Measurements from ENCODE around the gene CCPG1. TPM values are rescaled to one million over a fixed set of nuclear protein-coding genes. Genes with fewer than 3 reads are reported as not detected.

CCPG1 gene
- total RNA-seq, 1 experiment from 2014 or later = 17.1 TPM

GRCh38 chr15:55348281-55348778, 59.8 kb downstream of the CCPG1 start (continued):
- TF ChIP-seq, protein P1, sequence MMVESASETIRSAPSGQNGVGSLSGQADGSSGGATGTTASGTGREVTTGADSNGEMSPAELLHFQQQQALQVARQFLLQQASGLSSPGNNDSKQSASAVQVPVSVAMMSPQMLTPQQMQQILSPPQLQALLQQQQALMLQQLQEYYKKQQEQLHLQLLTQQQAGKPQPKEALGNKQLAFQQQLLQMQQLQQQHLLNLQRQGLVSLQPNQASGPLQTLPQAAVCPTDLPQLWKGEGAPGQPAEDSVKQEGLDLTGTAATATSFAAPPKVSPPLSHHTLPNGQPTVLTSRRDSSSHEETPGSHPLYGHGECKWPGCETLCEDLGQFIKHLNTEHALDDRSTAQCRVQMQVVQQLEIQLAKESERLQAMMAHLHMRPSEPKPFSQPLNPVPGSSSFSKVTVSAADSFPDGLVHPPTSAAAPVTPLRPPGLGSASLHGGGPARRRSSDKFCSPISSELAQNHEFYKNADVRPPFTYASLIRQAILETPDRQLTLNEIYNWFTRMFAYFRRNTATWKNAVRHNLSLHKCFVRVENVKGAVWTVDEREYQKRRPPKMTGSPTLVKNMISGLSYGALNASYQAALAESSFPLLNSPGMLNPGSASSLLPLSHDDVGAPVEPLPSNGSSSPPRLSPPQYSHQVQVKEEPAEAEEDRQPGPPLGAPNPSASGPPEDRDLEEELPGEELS (CRISPR knock-in tag; IDR thresholded peaks at IDR 0.05) = no peak
- TF ChIP-seq, protein P2, sequence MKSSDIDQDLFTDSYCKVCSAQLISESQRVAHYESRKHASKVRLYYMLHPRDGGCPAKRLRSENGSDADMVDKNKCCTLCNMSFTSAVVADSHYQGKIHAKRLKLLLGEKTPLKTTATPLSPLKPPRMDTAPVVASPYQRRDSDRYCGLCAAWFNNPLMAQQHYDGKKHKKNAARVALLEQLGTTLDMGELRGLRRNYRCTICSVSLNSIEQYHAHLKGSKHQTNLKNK (CRISPR knock-in tag; IDR thresholded peaks at IDR 0.05) = no peak
- no peak for TF ChIP-seq NFATC4 (CRISPR knock-in tag; IDR thresholded peaks at IDR 0.05)

DNA sequence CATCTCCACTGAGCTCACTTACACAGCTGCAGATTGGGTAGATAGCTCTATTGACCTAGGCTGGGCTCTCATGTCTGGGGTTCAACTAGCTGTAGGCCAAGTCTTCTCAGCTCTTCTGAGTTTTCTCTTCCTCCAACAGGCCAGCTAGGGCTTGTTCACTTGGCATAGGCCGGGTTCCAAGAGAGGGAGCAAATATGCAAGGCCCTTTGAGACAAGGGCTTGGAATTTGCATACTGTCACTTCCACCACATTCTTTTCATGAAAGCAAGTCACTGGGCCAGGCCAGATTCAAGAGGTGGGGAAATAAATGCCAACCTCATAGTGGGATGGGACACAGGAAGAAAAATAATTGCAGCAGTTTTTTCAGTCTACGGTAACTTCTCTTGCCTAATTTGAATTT, 64.0 kb downstream of the CCPG1 start:
- Mint-ChIP-seq H3K4me3 (no peak overlapping the region), H3K27ac (peak overlapping the region; percentile 44), H3K9me3 (no peaks in the 10 kb centered on the region), H3K4me1 (peaks cover 32% of the 10 kb centered on the region), H3K36me3 (no peaks in the 10 kb centered on the region), H3K27me3 (ENCODE audit: low read depth) (no peaks in the 10 kb centered on the region)
- DNase-seq (ENCODE audit: low spot score) (peak; percentile 33), ATAC-seq (peak; percentile 91)
- ChIA-PET POLR2A (interaction anchor here (0.6 to 0.9 kb wide), 2 partner anchors 25 to 51 kb away, joined by 3 read pairs; partner anchors contain the start of genes PIGB and PIGBOS1), CTCF (interaction anchor here (0.7 to 1.3 kb wide), 2 partner anchors 64 to 96 kb away, joined by 3 read pairs; partner anchors contain the start of genes CCPG1 and PIERCE2)
- TF ChIP-seq NFATC4 (CRISPR knock-in tag; IDR thresholded peaks at IDR 0.05) (no peak), TEAD1 (CRISPR knock-in tag; IDR thresholded peaks at IDR 0.05) (no peak), ATF3 (CRISPR knock-in tag; conservative IDR thresholded peaks at IDR 0.05) (no peak), JAZF1 (CRISPR knock-in tag; IDR thresholded peaks at IDR 0.05) (no peak)

DNA sequence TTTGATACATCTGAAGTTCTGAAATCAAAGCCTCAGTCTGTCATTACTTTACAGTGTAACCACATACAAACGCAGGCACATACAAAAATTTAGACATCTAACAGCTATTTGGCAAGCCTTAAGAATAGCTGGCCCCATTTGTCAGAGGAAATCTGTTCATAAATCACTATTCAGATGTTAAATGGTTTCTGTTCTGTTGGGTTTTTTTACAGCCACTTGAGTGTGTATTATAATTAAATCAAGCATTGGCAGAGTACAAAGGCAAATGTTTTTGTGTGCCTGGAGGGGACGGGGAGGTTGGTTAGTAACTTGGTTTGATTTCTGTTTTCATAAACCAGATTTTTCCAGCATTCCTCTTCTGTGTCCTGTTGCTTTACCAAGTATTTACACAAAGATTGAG, 65.0 kb downstream of the CCPG1 start:
- TF ChIP-seq, protein P2 (CRISPR knock-in tag; IDR thresholded peaks at IDR 0.05) = no peak
- TF ChIP-seq ARID4B (CRISPR knock-in tag; IDR thresholded peaks at IDR 0.05; ENCODE audit: borderline replicate concordance) = no peak
- H3K36me3 Mint-ChIP-seq = no peaks in the 10 kb centered on the region
- ATAC-seq (no peak), DNase-seq (ENCODE audit: low spot score) (no peak)
- CTCF ChIA-PET = interaction anchor here (1.3 kb wide), 1 partner anchor 65 kb away, joined by 3 read pairs; the partner anchor contains the start of genes CCPG1 and PIERCE2
- POLR2A ChIA-PET = interaction anchor here (0.9 kb wide), 1 partner anchor 24 kb away, joined by 3 read pairs; the partner anchor contains the start of genes PIGB and PIGBOS1
- no peak overlapping the region for H3K4me3 Mint-ChIP-seq
- no peaks in the 10 kb centered on the region for H3K27me3 Mint-ChIP-seq (ENCODE audit: low read depth)
- H3K4me1 Mint-ChIP-seq = peaks cover 27% of the 10 kb centered on the region
- 0 out of 2 replicates have a peak overlapping the region, but pooled peaks have one; percentile 53 for H3K27ac Mint-ChIP-seq
- no peaks in the 10 kb centered on the region for H3K9me3 Mint-ChIP-seq

GRCh38 chr15:55337160-55337559, 71.0 kb downstream of the CCPG1 start:
- Mint-ChIP-seq H3K4me3 (no peak overlapping the region), H3K4me1 (no peaks in the 10 kb centered on the region), H3K27me3 (ENCODE audit: low read depth) (no peaks in the 10 kb centered on the region), H3K27ac (no peak overlapping the region), H3K36me3 (no peaks in the 10 kb centered on the region), H3K9me3 (no peaks in the 10 kb centered on the region)
- ChIA-PET CTCF (no interaction called here), POLR2A (no interaction called here)
- no peak for TF ChIP-seq RELA (CRISPR knock-in tag; IDR thresholded peaks at IDR 0.05; ENCODE audit: borderline replicate concordance)
- TF ChIP-seq, protein P3, sequence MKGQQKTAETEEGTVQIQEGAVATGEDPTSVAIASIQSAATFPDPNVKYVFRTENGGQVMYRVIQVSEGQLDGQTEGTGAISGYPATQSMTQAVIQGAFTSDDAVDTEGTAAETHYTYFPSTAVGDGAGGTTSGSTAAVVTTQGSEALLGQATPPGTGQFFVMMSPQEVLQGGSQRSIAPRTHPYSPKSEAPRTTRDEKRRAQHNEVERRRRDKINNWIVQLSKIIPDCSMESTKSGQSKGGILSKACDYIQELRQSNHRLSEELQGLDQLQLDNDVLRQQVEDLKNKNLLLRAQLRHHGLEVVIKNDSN (CRISPR knock-in tag; IDR thresholded peaks at IDR 0.05) = no peak
- no peak for TF ChIP-seq NFE2L1 (CRISPR knock-in tag; IDR thresholded peaks at IDR 0.05)
- TF ChIP-seq, protein P4, sequence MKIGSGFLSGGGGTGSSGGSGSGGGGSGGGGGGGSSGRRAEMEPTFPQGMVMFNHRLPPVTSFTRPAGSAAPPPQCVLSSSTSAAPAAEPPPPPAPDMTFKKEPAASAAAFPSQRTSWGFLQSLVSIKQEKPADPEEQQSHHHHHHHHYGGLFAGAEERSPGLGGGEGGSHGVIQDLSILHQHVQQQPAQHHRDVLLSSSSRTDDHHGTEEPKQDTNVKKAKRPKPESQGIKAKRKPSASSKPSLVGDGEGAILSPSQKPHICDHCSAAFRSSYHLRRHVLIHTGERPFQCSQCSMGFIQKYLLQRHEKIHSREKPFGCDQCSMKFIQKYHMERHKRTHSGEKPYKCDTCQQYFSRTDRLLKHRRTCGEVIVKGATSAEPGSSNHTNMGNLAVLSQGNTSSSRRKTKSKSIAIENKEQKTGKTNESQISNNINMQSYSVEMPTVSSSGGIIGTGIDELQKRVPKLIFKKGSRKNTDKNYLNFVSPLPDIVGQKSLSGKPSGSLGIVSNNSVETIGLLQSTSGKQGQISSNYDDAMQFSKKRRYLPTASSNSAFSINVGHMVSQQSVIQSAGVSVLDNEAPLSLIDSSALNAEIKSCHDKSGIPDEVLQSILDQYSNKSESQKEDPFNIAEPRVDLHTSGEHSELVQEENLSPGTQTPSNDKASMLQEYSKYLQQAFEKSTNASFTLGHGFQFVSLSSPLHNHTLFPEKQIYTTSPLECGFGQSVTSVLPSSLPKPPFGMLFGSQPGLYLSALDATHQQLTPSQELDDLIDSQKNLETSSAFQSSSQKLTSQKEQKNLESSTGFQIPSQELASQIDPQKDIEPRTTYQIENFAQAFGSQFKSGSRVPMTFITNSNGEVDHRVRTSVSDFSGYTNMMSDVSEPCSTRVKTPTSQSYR (CRISPR knock-in tag; IDR thresholded peaks at IDR 0.05) = no peak
- no peak for TF ChIP-seq ZNF121 (CRISPR knock-in tag; IDR thresholded peaks at IDR 0.05)
- TF ChIP-seq, protein P5, sequence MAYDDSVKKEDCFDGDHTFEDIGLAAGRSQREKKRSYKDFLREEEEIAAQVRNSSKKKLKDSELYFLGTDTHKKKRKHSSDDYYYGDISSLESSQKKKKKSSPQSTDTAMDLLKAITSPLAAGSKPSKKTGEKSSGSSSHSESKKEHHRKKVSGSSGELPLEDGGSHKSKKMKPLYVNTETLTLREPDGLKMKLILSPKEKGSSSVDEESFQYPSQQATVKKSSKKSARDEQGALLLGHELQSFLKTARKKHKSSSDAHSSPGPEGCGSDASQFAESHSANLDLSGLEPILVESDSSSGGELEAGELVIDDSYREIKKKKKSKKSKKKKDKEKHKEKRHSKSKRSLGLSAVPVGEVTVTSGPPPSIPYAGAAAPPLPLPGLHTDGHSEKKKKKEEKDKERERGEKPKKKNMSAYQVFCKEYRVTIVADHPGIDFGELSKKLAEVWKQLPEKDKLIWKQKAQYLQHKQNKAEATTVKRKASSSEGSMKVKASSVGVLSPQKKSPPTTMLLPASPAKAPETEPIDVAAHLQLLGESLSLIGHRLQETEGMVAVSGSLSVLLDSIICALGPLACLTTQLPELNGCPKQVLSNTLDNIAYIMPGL (CRISPR knock-in tag; IDR thresholded peaks at IDR 0.05) = no peak
- no peak for TF ChIP-seq NFYB (CRISPR knock-in tag; conservative IDR thresholded peaks at IDR 0.05; ENCODE audit: low read depth)
- TF ChIP-seq ZNF423 (CRISPR knock-in tag; IDR thresholded peaks at IDR 0.05) = no peak
- TF ChIP-seq IRF2 (CRISPR knock-in tag; IDR thresholded peaks at IDR 0.05; ENCODE audit: borderline replicate concordance, low read depth) = no peak
- ATAC-seq (no peak), DNase-seq (ENCODE audit: low spot score) (no peak)
